Panc1 (cell line): Measurements from ENCODE around the gene FBXO30. TPM values are rescaled to one million over a fixed set of nuclear protein-coding genes. Genes with fewer than 3 reads are reported as not detected.

Experiments
- ATAC-seq: fragments of 200-7000 bp; cut with Tn5 transposase; 2 replicates; pipeline ENCODE4 v1.9.1; 2020; ENCODE audit warnings: mild to moderate bottlenecking, moderate library complexity
- BruUV-seq: library from RNA; stranded (reverse); fragments of 400-500 nt; replicated peaks from 2 replicates; lab custom pipeline; 2021; lab: Mats Ljungman, UMichigan
- CTCF ChIA-PET: fragments of 300-600 bp; sonication (Branson Sonifier 250); formaldehyde crosslinking; loops from one replicate; lab custom pipeline; 2022; ENCODE audit warnings: antibody characterized with exemption; lab: Charles Lee
- POLR2A ChIA-PET: fragments of 300-600 bp; sonication (Branson Sonifier 250); formaldehyde crosslinking; loops from one replicate; lab custom pipeline; 2022; ENCODE audit warnings: antibody characterized with exemption; lab: Charles Lee
- DNase-seq: peaks from one replicate; pipeline ENCODE4 v3.0.0-alpha.2; 2010; ENCODE audit warnings: low read depth, low spot score
- H3K27ac ChIP-seq: 2 replicates; pipeline ENCODE4 v1.5.1; 2011; ENCODE audit warnings: mild to moderate bottlenecking, low read length, inconsistent platforms
- H3K27me3 ChIP-seq: fragments of 200-500 bp; sonication (Bioruptor generic); 2 replicates; pipeline ENCODE4 v1.6.0; 2014; ENCODE audit warnings: low read length, inconsistent platforms; ENCODE audit not compliant: control insufficient read depth, insufficient read depth
- H3K36me3 ChIP-seq: fragments of 200-500 bp; sonication (Bioruptor generic); 2 replicates; pipeline ENCODE4 v1.5.1; 2014; ENCODE audit warnings: inconsistent platforms, mild to moderate bottlenecking, low read length, moderate library complexity; ENCODE audit not compliant: control insufficient read depth, insufficient read depth
- H3K4me1 ChIP-seq: 2 replicates; pipeline ENCODE4 v1.5.1; 2011; ENCODE audit warnings: inconsistent platforms, mild to moderate bottlenecking, low read length, moderate library complexity; ENCODE audit not compliant: control insufficient read depth, insufficient read depth
- H3K4me3 ChIP-seq, 2 experiments: 2 replicates each; pipeline ENCODE4 v1.5.1; 2011 to 2012; ENCODE audit warnings: low read depth in 2 of 2, low read length in 2 of 2, mild to moderate bottlenecking in 2 of 2, inconsistent platforms in 1 of 2, moderate library complexity in 1 of 2
- H3K9me3 ChIP-seq: fragments of 200-500 bp; sonication (Bioruptor generic); 2 replicates; pipeline ENCODE4 v1.5.1; 2014; ENCODE audit warnings: low read depth, mild to moderate bottlenecking, inconsistent platforms, low read length, moderate library complexity; ENCODE audit not compliant: control insufficient read depth, insufficient read depth
- CTCF ChIP-seq: fragments of 450-650 bp; IDR thresholded peaks from 2 replicates; pipeline ENCODE4 v1.5.1; 2017; ENCODE audit warnings: mild to moderate bottlenecking
- POLR2AphosphoS5 ChIP-seq: IDR thresholded peaks from 2 replicates; pipeline ENCODE4 v1.6.1; 2012; ENCODE audit warnings: mild to moderate bottlenecking, low read depth, low read length, moderate library complexity
- REST ChIP-seq, 2 experiments: IDR thresholded peaks; 2 replicates each; pipeline ENCODE4 v1.6.1; 2011 to 2012; ENCODE audit warnings: low read depth in 2 of 2, control low read depth in 1 of 2, low read length in 1 of 2, mild to moderate bottlenecking in 1 of 2, moderate library complexity in 1 of 2; ENCODE audit not compliant: insufficient read depth in 1 of 2
- SIN3A ChIP-seq: IDR thresholded peaks from 2 replicates; pipeline ENCODE4 v1.6.1; 2012; ENCODE audit warnings: low read depth, mild to moderate bottlenecking, low read length, moderate library complexity, borderline replicate concordance; ENCODE audit not compliant: insufficient read depth
- TCF7L2 ChIP-seq: IDR thresholded peaks from 2 replicates; pipeline ENCODE4 v1.6.1; 2011; ENCODE audit warnings: mild to moderate bottlenecking, low read depth, low read length, inconsistent platforms
- in situ Hi-C: cut with HindIII; loops from 2 replicates; pipeline ENCODE4 v1.10.0; 2016; ENCODE audit warnings: low sequenced_read_pairs, low pct_unique_long_range_greater_than_20kb
- intact Hi-C: fragments of 100-400 bp; cut with micrococcal nuclease; formaldehyde crosslinking; loops from one replicate; pipeline ENCODE4 v1.10.0; 2022; ENCODE audit not compliant: unreplicated experiment
- total RNA-seq: library from RNA; stranded (reverse); gene quantifications from one replicate; pipeline ENCODE4 v1.2.1, GENCODE V29; 2021; ENCODE audit not compliant: unreplicated experiment

FBXO30 gene
- total RNA-seq, 1 experiment from 2014 or later: 9.5 TPM

GRCh38 chr6:145829950-145830349 is 15.4 kb upstream of the FBXO30 start:
- Histone ChIP-seq H3K4me3 (no peak overlapping the region), H3K9me3 (no peaks in the 10 kb centered on the region), H3K27ac (no peak overlapping the region), H3K27me3 (no peaks in the 10 kb centered on the region), H3K4me1 (no peaks in the 10 kb centered on the region), H3K36me3 (no peaks in the 10 kb centered on the region)
- DNase-seq: no peak
- ChIA-PET CTCF (no interaction called here), POLR2A (no interaction called here)
- no TSS peak for BruUV-seq
- ATAC-seq: no peak
- TF ChIP-seq CTCF (no peak), POLR2AphosphoS5 (no peak), SIN3A (no peak), TCF7L2 (no peak), REST (IDR thresholded peaks at IDR 0.05; ENCODE audit: insufficient read depth in 1 of 2, low read depth in 2 of 2, low read length in 1 of 2) (no peak)
- in situ Hi-C loops (no loop called here), intact Hi-C loops (no loop called here)

GRCh38 chr6:145829102-145829501 is 14.5 kb upstream of the FBXO30 start:
- no peaks in the 10 kb centered on the region for H3K9me3 ChIP-seq
- H3K4me1 ChIP-seq: no peaks in the 10 kb centered on the region
- ATAC-seq (no peak), DNase-seq (no peak)
- BruUV-seq: no TSS peak
- H3K27me3 ChIP-seq: no peaks in the 10 kb centered on the region
- intact Hi-C loops (no loop called here), in situ Hi-C loops (no loop called here)
- H3K4me3 ChIP-seq: no peak overlapping the region
- POLR2A ChIA-PET: no interaction called here
- TF ChIP-seq REST (IDR thresholded peaks at IDR 0.05; ENCODE audit: insufficient read depth in 1 of 2, low read depth in 2 of 2, low read length in 1 of 2) (no peak), SIN3A (no peak), POLR2AphosphoS5 (no peak), CTCF (no peak), TCF7L2 (no peak)
- H3K36me3 ChIP-seq: no peaks in the 10 kb centered on the region
- H3K27ac ChIP-seq: no peak overlapping the region
- CTCF ChIA-PET: no interaction called here
